AG04450 (cell line): Measurements from ENCODE around the gene EXOC2. TPM values are rescaled to one million over a fixed set of nuclear protein-coding genes. Genes with fewer than 3 reads are reported as not detected.

ENCODE experiments used
- CTCF ChIA-PET: fragments of 300-600, 350-600 bp; formaldehyde crosslinking; extraction: SDS; loops from one replicate; lab custom pipeline; 2022; ENCODE audit warnings: antibody characterized with exemption, inconsistent platforms; lab: Charles Lee
- POLR2A ChIA-PET: fragments of 350-600 bp; formaldehyde crosslinking; extraction: SDS; loops from one replicate; lab custom pipeline; 2021; ENCODE audit warnings: antibody characterized with exemption, inconsistent platforms; lab: Yijun Ruan, JAX
- DNase-seq: peaks from one replicate; pipeline ENCODE4 v3.0.0-alpha.2; 2011; ENCODE audit warnings: low read depth, low spot score
- H3K27ac ChIP-seq: one replicate; pipeline ENCODE4 v1.5.1; 2012; ENCODE audit warnings: low read depth, low read length, control low read depth
- H3K27me3 ChIP-seq: one replicate; pipeline ENCODE4 v1.6.0; 2012; ENCODE audit warnings: low read length; ENCODE audit not compliant: control insufficient read depth, insufficient read depth
- H3K4me3 ChIP-seq: 2 replicates; pipeline ENCODE4 v1.5.1; 2011; ENCODE audit warnings: mild to moderate bottlenecking, low read depth, low read length, control low read depth
- H3K9me3 ChIP-seq: 2 replicates; pipeline ENCODE4 v1.5.1; 2012; ENCODE audit warnings: low read length; ENCODE audit not compliant: control insufficient read depth, insufficient read depth
- polyA plus RNA-seq: library from polyadenylated mRNA; depleted of rRNA; stranded (reverse); fragments of >200 nt; gene quantifications from 2 replicates; pipeline ENCODE4 v1.2.3, GENCODE V29; 2011
- TF ChIP-seq, protein P1 (sequence below): IDR thresholded peaks from 2 replicates; pipeline ENCODE4 v1.5.1; 2011; ENCODE audit warnings: low read depth, low read length, control low read depth, inconsistent platforms

Gene EXOC2
- polyA plus RNA-seq, 1 experiment, result 33.4 TPM

DNA sequence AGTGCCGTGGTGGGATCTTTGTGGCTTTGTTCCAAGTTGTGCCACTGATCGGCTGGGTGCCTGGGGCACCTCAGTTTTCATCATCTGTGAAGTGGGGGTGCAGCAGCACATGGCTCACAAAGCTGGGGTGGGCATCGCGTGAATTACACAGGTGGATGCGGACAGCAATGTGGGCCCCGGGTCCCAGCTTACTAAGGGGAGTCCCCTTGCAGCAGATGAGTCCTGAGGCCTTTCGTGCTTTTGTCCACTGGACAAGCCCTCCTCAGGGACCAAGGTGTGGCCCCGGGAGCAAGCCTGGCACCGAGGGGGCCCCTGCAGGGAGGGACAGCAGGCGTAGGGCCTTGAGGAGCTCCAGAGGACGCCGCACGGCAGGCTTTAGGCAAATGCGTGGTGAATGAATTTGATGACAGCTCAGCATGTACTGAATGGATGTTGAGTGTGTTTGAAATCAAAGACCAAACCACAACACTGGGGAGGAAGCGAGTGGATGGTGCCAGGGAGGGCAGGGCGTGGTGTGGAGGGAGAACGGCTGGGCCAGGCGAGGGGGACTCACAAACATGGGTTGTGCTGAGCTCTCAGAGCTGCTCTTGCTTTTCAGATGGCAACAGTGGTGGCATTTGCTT lies 248.2 kb downstream of the EXOC2 start:
- CTCF ChIA-PET, result no interaction called here
- POLR2A ChIA-PET, result no interaction called here
- Histone ChIP-seq H3K9me3 (peaks cover 12% of the 10 kb centered on the region; the same call in 1 of the 2 replicates), H3K27me3 (peaks cover 2% of the 10 kb centered on the region), H3K27ac (no peak overlapping the region), H3K4me3 (no peak overlapping the region)
- TF ChIP-seq, protein P1, sequence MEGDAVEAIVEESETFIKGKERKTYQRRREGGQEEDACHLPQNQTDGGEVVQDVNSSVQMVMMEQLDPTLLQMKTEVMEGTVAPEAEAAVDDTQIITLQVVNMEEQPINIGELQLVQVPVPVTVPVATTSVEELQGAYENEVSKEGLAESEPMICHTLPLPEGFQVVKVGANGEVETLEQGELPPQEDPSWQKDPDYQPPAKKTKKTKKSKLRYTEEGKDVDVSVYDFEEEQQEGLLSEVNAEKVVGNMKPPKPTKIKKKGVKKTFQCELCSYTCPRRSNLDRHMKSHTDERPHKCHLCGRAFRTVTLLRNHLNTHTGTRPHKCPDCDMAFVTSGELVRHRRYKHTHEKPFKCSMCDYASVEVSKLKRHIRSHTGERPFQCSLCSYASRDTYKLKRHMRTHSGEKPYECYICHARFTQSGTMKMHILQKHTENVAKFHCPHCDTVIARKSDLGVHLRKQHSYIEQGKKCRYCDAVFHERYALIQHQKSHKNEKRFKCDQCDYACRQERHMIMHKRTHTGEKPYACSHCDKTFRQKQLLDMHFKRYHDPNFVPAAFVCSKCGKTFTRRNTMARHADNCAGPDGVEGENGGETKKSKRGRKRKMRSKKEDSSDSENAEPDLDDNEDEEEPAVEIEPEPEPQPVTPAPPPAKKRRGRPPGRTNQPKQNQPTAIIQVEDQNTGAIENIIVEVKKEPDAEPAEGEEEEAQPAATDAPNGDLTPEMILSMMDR, result no peak
- DNase-seq, result no peak

DNA sequence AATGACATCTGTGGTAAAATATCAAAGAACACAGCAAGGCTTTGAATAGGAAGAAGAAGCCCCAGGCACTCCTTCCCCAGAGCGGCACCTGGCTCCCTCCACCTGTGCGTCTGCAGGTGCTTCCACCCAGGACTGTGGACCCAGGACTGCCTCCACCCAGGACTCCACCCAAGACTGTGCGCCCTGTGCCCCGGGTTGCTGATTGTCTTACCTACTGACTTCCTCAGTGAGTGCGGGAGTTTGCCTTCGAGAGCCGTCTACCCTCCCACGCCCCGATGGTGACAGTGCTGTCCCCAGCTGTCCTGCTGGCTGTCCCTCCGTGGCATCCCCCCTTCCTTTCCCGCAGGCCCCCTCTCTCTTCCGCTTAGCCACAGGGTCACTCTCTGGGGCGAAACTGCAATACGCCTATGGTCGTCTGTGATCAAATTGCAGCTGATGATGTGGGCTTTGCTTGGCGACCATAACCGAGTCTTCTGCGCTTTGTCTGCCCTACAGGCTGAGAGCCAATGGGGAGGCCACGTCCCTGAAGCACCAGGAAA lies 249.2 kb downstream of the EXOC2 start:
- Histone ChIP-seq H3K4me3 (no peak overlapping the region), H3K27me3 (peaks cover 2% of the 10 kb centered on the region), H3K9me3 (peaks cover under 1% of the 10 kb centered on the region; the same call in 1 of the 2 replicates), H3K27ac (no peak overlapping the region)
- TF ChIP-seq, protein P1, result no peak
- ChIA-PET POLR2A (no interaction called here), CTCF (interaction anchor here (0.6 kb wide), 1 partner anchor 938 kb away, joined by 4 read pairs; no protein-coding TSS in a partner anchor)
- DNase-seq, result no peak

DNA sequence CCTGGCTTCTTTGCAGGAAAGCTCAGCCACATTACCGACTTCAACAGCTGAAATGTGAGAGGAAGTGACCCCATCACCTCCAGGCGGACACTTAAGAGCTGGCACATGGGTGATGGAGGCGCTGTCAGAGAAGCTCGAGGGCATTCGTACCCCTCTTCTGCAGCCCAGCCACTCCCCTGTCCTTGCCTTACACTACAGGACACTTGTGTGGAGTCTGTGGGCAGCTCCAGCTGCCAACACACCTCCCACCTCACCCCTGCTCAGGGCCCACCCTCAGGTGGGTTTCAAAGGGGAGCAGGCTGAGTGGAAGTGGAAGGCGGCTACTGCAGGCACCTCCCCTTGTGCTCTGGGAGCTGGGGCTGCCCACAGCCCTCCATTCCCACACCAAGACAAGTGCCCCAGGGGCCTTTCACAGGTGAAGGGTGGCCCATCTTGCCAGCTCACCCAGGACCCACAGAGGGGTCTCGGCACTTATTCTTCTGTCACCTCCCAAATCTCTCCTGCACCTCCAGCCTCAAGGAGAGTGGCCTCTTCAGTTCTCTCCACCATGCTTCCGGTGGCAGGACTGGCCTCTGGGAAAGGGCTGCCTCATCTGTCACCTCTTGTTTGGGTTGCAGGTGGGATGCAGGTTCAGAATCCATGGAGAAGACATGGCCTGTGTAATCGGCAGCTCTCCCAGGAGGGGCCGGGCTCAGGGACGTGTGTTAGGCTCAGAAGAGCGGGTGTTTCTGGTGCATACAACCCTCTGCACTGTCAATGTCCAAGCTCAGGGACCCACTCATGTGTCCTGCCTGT lies 251.6 kb downstream of the EXOC2 start:
- Histone ChIP-seq H3K27ac (no peak overlapping the region), H3K4me3 (no peak overlapping the region), H3K9me3 (no peaks in the 10 kb centered on the region; the same call in 1 of the 2 replicates), H3K27me3 (no peaks in the 10 kb centered on the region)
- TF ChIP-seq, protein P1, result no peak
- CTCF ChIA-PET, result no interaction called here
- no peak for DNase-seq
- POLR2A ChIA-PET, result no interaction called here

DNA sequence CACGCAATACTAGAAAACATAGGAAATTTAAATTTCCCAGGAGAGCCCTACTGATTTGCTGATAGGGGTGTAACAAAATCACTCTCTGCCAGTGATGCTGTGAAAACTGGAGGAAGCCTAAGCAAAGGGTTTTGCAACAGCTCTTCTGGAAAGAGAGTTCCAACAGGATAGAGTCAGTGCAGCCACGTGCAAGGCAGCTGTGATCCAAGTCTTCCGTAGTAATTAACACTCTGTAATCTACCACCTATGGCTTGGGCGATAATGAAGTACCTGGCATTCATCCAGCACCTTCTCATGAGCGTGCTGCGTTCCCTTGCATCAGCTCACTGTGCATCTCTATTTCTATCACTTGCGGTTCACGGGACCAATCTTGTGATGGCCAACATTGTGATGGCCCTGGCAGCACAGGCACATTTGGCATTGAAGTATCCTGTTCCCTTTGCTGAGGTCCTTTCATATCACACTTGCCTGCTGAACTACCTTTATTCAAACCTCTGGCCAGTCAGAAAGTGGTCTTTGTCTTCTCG lies 253.2 kb downstream of the EXOC2 start:
- no peak overlapping the region for H3K4me3 ChIP-seq
- CTCF ChIA-PET, result no interaction called here
- peaks cover 8% of the 10 kb centered on the region for H3K9me3 ChIP-seq
- TF ChIP-seq, protein P1, result no peak
- H3K27me3 ChIP-seq, result no peaks in the 10 kb centered on the region
- no peak overlapping the region for H3K27ac ChIP-seq
- no peak for DNase-seq
- POLR2A ChIA-PET, result no interaction called here
